ENCODE measurements around the gene PJVK.
"Not testable (repeated sequence)": the region's sequence is repeated elsewhere in the genome, so short reads cannot be mapped to it uniquely, and the experiment has no call there.

The PJVK gene

GRCh38 chr2:178450774-178451525, at the start of gene PJVK, which contains the start of gene PRKRA:
Gene PJVK, plus strand, starts transcription at chr2:178451378. Its CDS starts 2,032 bp downstream, at chr2:178453410.
Gene PRKRA, minus strand, starts transcription at chr2:178451175. Its CDS starts 145 bp downstream, at chr2:178451030.
- DNase-seq (ENCODE audit: low read depth, low spot score) = peak; percentile 87

GRCh38 chr2:178401994-178402437, 49.2 kb upstream of the PJVK start:
- DNase-seq (ENCODE audit: low read depth, low spot score) = no peak

GRCh38 chr2:178403671-178404306, 47.4 kb upstream of the PJVK start:
- no peak for DNase-seq (ENCODE audit: low read depth, low spot score)

- DNase-seq (ENCODE audit: low read depth, low spot score) = no peak
Measured at GRCh38 chr2:178404368-178404767, 46.8 kb upstream of the PJVK start.

GRCh38 chr2:178409261-178409660, 41.9 kb upstream of the PJVK start:
- DNase-seq (ENCODE audit: low read depth, low spot score) = no peak

GRCh38 chr2:178412047-178412446, 39.1 kb upstream of the PJVK start:
- no peak for DNase-seq (ENCODE audit: low read depth, low spot score)

- not testable (repeated sequence) for DNase-seq (ENCODE audit: low read depth, low spot score)
Measured at GRCh38 chr2:178412453-178412852, 38.7 kb upstream of the PJVK start.

GRCh38 chr2:178413472-178414265, 37.5 kb upstream of the PJVK start:
- peak; percentile 48 for DNase-seq (ENCODE audit: low read depth, low spot score)

- DNase-seq (ENCODE audit: low read depth, low spot score) = peak; percentile 64
Measured at GRCh38 chr2:178414266-178415247, 36.6 kb upstream of the PJVK start.

GRCh38 chr2:178415979-178416378, 35.2 kb upstream of the PJVK start:
- DNase-seq (ENCODE audit: low read depth, low spot score) = no peak

- DNase-seq (ENCODE audit: low read depth, low spot score) = no peak
Measured at GRCh38 chr2:178417916-178418315, 33.3 kb upstream of the PJVK start.

- DNase-seq (ENCODE audit: low read depth, low spot score) = no peak
Measured at GRCh38 chr2:178418426-178418825, 32.8 kb upstream of the PJVK start.

- DNase-seq (ENCODE audit: low read depth, low spot score) = no peak
Measured at GRCh38 chr2:178419123-178419522, 32.1 kb upstream of the PJVK start.

GRCh38 chr2:178420463-178420999, 30.6 kb upstream of the PJVK start:
- no peak for DNase-seq (ENCODE audit: low read depth, low spot score)

- DNase-seq (ENCODE audit: low read depth, low spot score) = no peak
Measured at GRCh38 chr2:178422097-178422496, 29.1 kb upstream of the PJVK start.

- not testable (repeated sequence) for DNase-seq (ENCODE audit: low read depth, low spot score)
Measured at GRCh38 chr2:178423746-178424145, 27.4 kb upstream of the PJVK start.

- DNase-seq (ENCODE audit: low read depth, low spot score) = no peak
Measured at GRCh38 chr2:178425255-178425827, 25.8 kb upstream of the PJVK start.

- DNase-seq (ENCODE audit: low read depth, low spot score) = no peak
Measured at GRCh38 chr2:178426388-178426787, 24.8 kb upstream of the PJVK start.

- DNase-seq (ENCODE audit: low read depth, low spot score) = no peak
Measured at GRCh38 chr2:178427458-178427857, 23.7 kb upstream of the PJVK start.

- DNase-seq (ENCODE audit: low read depth, low spot score) = no peak
Measured at GRCh38 chr2:178428396-178428806, 22.8 kb upstream of the PJVK start.

Data from activated CD4-positive, CD25-positive, alpha-beta regulatory T cell treated with anti-CD3 and anti-CD28 coated beads, Interleukin-2, amount 50 U/mL, for 16 hours (primary cell).